Hematopoietic multipotent progenitor cell (in vitro differentiated cells): ENCODE data around the gene JAKMIP1. TPM values are rescaled to one million over a fixed set of nuclear protein-coding genes. Genes with fewer than 3 reads are reported as not detected.

Source experiments
- DNase-seq, 3 donors: peaks; one replicate each; pipeline ENCODE4 v3.0.0-alpha.2; 2011 to 2015; ENCODE audit warnings: low read depth in 2 of 3, low spot score in 2 of 3
- total RNA-seq: library from RNA; depleted of rRNA; stranded (reverse); fragments of >200 nt; gene quantifications from one replicate; pipeline ENCODE4 v1.2.3, GENCODE V29; 2012

Gene JAKMIP1
- total RNA-seq, 1 donor: not detected

- no peak for DNase-seq
Observed at GRCh38 chr4:6049278-6049677, 151.1 kb downstream of the JAKMIP1 start.

DNA sequence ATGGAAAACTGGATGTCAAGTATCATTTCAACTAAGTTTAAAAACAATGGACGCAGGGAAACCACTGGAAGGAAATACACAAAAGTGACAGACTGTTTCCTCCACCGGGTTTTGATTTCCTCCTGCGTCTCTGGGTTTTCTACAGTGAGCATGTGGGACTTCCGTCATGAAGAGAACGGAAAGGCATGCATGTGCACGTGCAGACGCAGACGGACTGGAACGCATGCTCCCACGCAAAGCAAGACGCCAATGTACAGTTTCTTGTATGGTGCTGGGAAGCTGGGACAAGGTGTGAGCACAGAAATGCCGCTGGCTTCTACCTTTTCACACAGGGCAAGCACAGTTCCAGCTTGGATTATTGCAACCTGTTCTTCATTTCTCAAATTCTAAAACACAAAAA lies 151.8 kb downstream of the JAKMIP1 start:
- no peak for DNase-seq

- no peak for DNase-seq
Observed at GRCh38 chr4:6047130-6047673, 153.1 kb downstream of the JAKMIP1 start.

DNA sequence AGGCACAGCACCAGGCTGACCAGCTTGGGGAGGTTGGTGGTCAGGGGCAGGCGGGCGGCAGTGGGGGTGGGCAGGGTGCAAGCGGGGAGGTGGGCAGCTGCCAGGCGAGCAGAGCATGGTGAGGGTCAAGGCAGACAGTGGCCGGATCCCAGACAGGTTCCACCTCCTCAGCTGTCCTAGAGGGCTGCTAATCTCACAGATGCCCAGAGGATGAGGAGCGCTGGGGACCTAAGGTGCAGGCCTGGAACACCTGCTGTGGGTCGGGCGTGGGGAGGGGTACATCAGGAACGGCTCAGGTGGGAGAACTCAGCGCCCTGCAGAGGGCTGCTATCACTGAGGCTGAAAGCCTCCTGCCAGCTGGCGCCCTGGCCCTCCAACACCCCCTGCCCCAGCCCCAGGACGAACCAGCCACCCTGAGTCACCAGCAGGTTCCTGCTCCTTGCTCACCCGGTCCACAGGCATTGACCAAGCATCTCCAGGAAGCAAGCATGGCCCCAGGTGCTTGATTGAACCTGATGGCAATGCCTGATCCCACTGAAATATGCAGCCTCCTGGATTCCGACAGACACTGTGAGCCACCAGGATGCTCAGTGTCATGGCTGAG lies 153.7 kb downstream of the JAKMIP1 start:
- DNase-seq: no peak

DNA sequence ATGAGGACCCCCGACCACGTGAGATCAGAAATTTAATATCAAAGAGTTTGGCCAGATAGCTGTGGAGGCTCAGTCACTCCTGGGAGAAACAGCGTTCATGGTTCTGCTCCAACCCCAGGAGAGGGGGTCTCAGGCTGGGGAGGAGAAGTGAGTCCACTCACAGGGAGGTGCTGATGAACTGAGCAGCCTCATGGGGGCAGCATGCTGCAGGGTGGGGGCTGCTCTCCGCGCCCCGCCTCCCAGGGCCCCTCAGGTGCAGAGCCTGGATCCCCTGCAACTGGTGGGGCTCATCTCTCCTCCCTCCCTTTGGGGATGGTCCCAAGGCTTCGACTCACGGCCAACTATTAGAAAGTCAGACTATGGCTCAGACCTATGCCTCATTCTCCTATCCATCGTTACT lies 155.5 kb downstream of the JAKMIP1 start:
- peak in 2 of 3 donors; percentile 15 to 18 for DNase-seq

GRCh38 chr4:6044276-6044675 lies 156.1 kb downstream of the JAKMIP1 start:
- DNase-seq: peak in 1 of 3 donors; percentile 31

GRCh38 chr4:6043843-6044242 lies 156.5 kb downstream of the JAKMIP1 start:
- no peak for DNase-seq

DNA sequence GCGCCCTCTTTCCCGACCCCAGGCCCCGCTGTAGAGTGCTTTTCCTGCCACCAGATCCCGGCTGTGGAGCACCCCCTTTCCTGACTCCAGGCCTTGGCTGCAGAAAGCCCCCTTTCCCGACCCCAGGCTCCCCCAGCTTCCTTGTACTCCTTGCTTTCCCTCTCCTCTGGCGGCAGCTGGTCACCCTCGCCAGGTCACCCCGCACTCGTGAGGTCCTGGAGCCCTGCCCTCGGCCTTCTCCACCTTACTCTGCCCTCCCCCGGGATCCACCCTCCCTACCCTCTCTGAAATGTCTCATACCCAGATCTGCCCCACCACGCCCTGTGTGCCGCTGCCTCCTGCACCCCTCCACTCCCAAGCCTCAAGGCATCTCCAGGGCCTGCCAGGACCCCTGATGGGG lies 157.2 kb downstream of the JAKMIP1 start:
- no peak for DNase-seq

DNA sequence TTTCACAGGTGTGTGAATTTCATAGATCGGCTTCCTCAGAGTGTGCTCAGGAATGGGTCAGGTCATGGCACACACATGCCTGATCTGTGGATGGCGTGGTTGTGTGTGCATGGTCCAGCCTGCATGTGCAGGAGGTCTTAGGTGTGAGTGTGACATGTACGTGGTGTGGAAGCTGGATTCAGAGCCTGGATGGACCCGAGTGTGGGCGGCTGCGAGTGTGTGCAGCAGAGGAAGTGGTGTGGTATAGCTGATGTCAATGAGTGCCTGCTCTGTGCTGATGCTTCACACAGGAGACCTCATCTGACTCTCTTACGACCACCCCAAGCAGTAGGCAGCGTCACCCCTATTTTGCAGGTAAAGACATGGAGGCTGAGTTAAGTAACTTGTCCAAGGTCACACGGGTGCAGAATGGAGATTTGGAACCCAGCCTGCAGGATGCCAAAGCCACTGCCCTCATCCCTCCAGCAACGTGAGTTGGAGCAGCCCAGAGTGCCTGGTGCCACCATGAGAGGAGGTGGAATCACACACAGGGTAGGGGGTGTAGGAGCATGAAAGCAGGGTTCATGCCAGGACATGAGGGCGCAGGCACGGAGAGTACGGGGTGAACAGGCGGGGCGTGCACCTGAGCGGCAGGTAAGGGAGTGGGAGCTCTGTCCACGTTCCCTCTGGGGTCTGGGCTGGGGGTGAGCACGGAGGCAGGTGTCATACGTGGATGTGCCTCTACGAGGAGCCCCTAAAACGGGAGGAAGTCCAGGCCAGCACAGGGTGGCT lies 157.9 kb downstream of the JAKMIP1 start:
- no peak for DNase-seq

DNA sequence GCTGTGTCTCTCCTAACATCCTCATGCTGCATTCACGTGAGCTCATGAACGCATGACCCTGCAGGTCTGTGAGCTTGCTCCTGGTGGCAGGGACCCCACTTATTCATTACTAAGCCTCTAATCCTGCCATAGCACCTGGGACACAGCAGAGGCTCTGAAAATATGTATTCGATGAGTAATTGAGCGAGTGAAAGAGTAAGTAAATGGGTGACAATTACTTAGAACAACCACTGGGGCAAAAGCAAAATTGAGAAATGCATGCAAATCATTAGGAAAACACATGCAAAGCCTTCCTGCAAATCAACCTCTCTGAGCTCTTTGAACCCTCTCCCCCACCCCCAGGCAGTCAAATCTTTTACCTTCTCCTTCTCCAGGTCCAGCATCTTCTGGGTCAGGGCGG lies 158.5 kb downstream of the JAKMIP1 start:
- no peak for DNase-seq

- no peak for DNase-seq
Observed at GRCh38 chr4:6038711-6039110, 161.6 kb downstream of the JAKMIP1 start.

DNA sequence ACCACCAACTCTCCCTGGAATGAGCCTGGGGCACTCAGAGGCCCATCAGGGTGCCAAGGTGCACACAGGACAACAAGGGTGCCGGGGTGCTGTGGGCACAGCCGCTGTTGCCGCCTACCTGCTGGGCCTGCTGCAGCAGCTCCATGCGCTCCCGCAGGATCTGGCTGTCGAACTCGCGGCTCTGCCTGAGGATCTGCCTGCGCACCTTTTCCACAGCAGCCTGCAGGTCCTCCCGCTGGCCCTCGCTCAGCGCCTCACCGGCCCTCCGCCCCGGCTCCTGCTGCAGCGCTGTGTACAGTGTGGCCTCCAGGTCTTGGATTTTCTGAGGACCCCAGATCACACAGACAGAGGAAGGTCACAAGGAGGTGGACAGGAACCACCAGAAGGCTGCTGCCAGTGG lies 164.6 kb downstream of the JAKMIP1 start:
- no peak for DNase-seq

DNA sequence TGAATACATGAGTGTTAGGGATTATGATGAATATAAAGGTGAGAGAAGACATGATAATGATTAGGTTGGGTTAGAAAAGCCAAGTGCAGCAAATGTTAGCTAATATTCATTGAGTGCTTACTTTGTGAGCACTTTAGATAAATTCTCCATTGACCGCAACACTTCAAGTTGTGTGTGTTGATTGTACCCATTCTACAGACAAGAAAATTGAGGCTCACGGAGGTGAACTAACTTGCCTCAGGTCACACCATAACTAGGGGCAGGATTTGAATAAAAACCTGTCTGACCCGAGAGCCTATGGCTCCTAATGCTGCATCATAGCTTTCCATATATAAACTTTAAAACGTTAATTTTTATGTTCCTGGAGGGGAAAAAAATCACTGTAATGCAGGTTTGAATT lies 167.0 kb downstream of the JAKMIP1 start:
- DNase-seq: no peak

DNA sequence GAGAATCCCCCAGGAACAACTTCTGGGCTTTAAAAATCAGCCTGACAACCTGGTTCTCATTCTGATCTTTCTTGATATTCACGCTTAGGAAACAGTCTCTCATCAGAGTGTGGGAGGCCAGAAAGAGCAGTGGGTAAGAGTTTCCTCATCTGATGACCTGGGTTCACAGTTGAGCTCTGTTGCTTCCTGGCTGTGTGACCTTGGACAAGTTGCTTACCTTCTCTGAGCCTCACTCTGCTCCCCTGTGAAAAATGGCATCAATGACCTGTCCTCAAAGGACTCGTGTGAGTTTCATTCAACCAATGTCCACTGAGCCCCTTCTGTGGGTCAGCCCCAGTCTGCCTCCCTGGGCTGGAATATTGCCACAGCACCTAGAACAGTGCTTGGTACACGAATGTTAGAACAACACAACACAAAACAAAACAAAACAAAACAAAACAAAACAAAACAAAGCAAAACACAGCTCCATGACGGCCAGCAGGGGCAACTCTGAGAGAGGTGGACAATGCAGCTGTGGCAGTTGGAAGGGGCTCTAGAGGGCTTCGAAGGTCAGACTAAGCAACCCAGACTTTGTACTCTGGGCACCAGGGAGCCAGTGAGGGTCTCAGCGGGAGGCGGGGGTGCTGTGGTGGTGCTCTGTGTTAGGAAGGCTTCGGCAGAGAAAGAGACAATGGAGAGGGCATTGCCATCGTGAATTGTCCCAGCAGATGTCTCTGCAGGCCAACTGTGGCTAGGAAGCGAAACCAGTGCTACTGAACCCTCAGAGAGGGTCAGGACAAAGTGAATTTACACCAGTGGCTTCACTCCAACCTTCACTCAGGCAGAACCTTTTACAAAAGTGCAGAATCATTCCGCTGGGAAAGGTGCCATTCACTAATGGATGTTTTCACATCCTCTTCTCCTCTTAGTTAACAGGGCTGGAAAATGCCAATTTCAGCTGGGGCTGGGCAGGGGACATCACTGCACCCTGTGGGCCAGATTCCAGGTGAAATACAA lies 167.8 kb downstream of the JAKMIP1 start:
- peak in 2 of 3 donors; percentile 43 to 73 for DNase-seq

GRCh38 chr4:6031846-6032245 lies 168.5 kb downstream of the JAKMIP1 start:
- DNase-seq: peak in 1 of 3 donors; percentile 29

DNA sequence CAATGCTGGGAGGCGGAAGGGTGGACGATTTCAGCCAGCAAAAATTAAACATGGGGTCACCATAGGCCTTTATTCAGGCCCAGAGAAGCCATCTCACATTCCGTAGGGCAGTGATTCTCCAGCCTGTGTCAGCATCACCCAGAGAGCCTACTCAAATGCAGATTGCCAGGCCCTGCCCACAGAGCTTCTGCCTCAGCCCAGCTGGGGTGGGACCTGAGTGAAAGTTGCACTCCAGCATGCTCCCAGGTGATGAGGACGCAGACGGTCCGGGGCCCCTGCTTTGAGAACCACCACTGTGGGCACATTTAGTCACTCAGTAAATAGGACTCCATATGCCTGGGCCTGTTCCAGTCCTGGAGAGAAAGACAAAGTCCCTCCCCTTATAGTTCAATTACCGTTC lies 169.7 kb downstream of the JAKMIP1 start:
- DNase-seq: no peak

DNA sequence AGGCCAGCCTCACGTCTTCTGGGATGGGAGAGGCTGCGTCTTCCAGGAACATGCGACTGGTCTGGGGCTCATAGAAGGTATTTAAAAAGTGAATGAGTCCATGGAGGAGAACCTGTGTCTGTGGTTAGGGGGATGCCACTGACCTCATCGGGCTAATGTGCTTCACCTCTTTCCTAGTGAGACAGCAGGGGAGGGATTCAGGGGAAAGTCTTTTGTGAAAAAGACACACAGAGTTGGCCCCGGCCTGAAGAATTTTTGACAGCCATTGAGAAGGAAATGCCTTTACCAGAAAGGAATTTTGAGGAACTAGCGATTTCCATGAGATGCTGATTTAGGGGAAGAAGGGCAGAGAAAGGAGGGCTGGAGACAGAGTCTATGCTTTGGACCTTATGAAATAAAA lies 171.1 kb downstream of the JAKMIP1 start:
- no peak for DNase-seq

- DNase-seq: no peak
Observed at GRCh38 chr4:6028168-6028567, 172.2 kb downstream of the JAKMIP1 start.

- no peak for DNase-seq
Observed at GRCh38 chr4:6027392-6027791, 173.0 kb downstream of the JAKMIP1 start.

DNA sequence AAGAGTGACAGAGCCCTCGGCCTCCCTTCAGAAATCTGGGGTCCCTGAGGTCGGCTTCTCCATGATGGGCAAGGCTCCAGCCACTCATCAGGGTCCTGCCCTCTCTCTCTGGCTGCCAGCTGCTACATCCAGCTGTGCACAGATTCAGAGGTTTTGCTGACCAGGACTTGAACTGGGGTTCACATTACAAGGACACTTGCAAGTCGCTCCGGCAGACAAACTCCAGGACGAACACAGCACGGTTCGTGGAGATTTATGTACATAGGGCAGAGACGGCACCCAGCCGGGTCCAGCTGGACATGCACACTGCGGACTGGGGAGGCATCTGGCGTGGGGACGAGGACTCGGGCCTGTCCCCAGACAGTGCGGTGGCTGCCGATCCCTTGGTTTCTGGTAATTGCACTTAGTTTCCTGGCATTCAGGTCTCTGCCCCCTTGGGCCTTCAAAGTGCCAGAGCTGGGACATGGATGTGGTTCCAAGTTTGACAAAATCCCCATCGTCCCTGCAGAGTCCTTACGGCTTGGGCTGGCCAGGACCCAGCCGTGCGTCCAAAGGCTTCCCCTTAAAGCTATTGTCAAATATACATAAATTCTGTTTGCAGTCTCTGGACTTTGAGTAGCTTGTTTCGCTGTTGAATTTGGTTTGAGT lies 175.9 kb downstream of the JAKMIP1 start:
- DNase-seq: no peak
